T-helper 9 cell (primary cell): ENCODE data around the gene CCDC175.
A peak's percentile ranks its signal among the peaks of the same experiment; 100 is the strongest.

Source experiments
- DNase-seq: peaks from one replicate; pipeline ENCODE4 v3.0.0-alpha.2; 2020

CCDC175 gene

DNA sequence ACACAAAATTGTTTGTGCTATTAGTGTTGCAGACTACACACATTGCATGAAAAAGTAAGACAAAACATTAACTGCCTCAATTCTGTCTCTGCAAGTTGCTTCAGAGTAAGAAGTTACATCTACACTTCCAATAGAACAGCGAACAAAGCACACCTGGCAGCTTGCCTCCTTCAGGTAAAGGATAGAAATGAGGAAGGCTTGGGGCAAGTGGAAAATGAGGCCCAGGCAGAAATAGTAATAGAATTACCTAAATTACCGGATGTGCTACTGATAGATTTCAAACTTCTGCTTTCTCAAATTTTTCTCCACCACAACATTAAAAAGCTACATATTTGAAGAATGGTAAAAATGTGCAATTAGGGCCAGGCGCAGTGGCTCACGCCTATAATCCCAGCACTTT is 37.7 kb downstream of the CCDC175 start:
- DNase-seq: no peak

DNA sequence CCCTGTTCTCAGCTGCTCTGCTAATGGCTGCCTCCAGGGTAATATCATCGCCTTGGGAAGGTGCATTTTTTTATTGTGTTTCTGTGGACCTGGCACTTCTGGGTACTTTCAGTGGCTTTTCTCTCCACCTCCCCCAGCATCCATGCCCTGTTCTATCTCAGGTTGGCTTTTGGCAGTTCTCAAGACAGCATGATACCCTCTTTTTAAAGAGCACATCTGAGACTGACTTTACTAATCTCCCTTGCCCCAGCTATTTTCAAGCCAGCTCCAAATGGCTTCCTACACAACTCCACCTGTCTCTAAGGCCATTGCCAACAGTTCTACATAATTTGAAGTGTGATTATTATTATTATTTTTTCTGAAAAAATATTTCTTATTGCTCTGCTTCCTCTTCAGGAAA is 39.1 kb downstream of the CCDC175 start:
- no peak for DNase-seq

DNA sequence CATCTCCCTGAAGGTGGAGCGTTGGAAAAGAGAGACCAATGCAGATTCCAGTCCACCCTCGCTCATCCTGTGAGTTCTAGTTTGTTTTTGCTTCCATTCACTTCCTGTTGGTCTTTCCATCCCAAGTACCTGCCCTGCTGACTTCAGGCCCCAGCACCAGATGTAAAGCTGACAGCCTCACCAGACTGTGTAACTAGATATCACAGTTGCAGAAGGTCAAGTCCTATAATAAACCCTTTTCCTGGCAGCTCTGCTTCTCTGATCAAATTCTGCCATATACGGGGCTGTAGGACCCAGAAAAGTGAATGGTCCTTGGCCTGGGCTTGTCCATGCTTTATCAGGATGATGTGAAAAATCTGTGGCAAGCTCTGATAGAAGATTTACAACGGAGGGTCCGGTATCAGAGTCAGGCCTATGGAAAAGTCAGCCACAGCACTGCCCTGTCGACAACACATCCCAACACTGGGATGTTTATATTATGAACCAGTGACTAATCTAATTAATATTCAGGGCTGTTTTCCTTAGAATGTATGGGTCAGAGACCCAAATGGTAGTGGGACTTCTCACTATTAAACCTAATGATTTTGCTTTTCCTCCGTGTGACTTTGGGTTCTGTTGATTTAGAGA is 42.1 kb downstream of the CCDC175 start:
- DNase-seq: no peak

DNA sequence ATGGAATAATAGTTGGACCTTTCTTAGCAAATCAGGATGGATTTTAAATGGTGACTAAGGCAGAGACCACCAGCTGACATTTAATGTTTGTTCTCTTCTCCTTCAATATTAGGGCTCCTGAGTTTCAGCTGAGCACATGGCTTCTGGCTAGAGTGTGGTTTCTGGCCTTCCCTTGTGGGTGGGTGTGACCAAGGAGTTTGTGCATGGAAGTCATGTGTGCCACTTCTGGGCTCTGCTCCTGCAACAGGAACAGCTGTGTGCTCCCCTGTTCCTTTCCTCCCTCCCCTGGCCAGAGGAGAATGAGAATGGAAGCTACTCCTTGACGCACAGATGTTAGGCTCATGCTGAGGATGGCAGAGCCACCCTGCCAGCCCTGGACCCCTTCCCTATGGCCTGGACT is 44.2 kb downstream of the CCDC175 start:
- DNase-seq: no peak

DNA sequence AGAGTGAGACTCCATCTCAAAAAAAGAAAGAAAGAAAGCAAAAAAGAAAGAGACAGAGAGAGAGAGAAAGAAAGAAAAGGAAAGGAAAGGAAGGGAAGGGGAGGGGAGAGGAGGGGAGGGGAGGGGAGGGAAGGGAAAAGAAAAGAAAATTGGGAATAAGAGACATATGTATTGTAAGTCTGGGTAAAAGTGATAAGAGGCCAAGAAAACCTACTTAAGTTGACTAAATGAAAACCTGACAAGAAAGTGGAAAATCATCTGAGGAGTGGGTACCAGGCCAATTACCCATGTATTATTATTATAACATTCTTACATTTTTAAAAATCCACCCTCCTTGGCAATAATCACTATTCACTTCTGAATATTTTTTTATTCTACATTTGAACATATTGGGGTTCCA is 46.3 kb downstream of the CCDC175 start:
- no peak for DNase-seq

DNA sequence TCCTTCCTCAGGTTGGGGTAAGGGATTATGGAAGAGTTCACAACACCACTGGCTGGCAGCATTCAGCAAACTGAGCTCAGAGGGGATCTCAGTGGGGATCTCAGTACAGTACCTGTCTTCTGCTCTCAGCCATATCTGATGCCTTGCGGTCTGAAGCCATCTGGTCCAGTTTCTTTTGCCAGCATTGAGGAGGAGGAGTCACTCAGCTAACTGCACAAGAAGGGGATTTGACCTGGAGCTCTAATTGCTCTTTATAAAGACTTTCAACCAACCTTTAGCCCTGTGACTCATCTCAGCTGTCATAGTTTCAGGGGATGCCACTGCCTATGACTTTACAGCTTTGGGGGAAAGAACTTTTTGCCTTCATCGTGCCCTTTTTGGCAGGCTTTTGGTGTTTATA is 47.4 kb downstream of the CCDC175 start:
- DNase-seq: no peak

DNA sequence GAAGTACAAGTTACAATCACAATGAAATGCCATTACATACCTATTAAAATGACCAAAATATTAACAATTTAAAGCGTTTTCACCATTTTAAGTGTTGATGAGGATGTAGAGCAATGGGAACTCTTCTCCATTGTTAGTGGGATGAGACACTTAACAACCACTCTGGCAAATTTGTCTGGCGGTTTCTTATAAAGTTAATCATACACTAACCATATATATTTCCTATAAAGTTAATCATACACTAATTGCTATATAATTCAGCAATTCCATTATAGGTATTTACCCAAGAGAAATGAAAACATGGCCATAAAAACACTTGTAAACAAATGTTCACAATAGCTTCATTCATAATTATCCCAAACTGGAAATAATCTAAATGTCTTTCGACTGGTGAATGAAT is 56.4 kb downstream of the CCDC175 start:
- no peak for DNase-seq

DNA sequence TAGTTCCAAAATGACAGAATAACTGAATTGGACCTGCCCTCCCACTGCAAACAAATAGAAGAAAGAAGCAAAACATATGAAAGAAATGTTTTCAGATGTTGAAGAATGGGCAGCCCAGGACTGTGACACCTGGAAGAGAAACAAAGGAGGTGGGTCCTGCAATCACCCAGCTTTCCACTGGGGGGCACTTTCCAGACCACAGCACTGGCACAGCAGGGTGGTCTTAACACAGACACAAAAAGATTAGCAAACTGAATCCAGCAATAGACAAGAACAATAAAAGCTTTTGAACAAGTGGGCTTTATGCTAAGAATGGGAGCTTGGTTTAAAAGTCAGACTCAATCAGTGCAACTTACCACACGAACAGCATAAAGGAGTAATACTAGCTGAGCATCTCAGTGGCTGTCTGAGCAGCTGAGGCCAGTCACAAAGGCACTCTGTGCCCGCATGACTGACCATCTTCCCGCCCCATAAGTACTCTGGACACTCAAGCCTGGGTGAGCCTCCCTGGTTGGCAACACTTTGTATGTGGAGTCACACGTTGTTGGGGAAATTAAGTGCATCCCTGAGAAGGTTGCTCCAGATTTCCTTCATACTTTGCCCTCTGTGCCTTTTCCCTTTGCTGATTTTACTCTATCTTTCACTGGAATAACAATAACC is 64.6 kb downstream of the CCDC175 start:
- no peak for DNase-seq

DNA sequence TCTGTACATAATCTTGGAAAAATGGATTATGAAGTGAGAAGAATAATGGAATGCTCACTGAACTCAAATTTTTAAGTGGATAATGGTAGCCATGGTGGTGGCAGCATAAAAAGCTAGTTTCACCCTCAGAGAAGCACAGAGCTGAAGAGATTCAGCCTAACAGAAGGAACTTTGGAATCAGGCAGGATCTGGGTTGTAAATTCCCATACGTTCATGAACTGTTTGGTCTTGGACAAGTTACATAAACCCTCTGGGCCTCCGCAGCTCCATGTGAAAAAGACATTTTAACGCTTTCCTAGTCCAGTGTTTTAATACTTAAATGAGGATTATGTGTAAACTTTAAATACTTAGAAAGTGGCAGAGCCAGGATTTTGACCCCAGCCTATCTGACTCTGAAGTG is 65.6 kb downstream of the CCDC175 start:
- no peak for DNase-seq

DNA sequence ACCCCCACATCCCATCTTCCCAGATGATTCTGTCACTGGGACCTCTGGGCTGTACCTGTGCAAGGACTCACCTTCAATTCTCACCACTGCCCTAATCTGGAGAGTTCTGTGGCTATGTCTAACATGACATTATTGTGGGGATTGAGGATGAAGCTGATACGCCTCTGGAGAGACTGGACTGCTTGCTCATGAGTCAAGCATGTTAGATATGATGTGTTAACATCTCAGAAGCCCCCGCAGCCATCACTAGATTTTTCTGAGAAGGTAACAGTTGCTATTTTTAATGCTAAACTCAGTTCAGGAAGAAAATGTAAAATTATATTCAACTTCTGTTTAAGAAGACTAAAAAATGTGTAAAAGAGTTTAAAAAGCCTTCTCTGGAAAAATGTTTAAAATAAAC is 66.6 kb downstream of the CCDC175 start:
- DNase-seq: no peak

DNA sequence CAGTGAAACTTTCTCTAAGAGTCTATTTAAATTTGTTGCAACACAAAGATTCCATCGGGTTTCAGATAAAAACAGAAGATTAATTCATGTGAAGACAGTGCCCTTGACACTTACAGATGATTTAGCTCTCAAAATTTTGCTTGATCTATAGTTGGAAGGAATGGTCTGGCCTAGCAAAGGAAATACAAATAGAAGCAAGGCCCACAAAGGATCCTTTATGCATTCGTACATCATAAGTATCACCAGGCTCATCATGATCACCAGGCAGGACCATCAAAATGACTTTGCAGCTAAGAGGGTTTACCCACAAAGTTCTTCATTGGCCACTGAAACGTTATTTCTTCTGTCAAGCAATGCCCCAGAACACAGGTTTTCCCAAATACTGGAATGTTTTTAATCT is 67.5 kb downstream of the CCDC175 start:
- no peak for DNase-seq

DNA sequence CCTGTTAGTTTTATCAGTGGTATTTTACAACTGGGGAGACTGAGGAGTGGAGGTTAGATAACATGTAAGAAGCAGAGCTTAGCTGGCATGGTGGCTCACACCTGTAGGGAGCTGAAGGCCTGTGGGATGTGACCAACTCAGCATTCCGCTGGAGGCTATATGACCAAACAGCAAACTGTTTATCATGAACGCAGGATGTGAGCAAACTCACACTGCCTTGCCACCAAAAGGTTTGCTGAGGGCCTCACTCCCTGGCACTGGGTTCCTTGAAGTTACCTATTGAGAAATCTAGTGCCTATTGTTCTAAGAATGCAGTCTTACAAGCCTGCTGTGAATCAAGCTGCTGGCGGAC is 68.9 kb downstream of the CCDC175 start:
- no peak for DNase-seq

DNA sequence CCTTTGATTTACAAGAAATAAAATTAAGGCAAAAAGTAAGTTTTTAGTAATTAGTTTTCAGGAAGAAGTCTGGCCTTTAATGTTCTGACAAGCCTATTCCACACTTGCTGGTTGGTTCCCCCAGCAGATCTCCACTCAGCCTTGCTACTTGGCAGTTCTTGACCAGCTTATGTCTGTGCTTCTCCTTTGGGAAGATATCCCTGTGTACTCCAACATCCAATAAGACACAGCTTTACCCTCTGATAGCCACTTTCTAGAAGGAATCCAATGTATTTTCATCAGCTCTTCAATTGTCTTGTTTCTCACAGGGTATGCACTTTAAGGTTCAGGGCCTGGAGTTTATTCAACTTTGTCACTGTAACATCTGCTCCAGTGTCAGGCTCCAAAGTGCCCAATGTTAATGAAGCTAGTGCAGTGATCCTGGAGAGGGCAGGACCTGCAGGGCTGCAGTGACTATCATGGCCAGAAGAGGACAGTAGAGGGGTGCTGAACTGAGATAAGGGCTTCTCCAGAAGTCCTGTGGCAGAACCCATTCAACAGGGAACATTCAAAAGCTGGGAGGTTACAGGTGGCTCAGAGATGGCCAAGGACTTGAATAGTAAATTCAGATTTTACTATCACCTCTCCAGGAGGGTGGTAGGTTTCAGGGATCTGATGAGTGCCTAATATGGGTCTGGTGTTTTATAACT is 69.4 kb downstream of the CCDC175 start:
- DNase-seq: peak; percentile 25

DNA sequence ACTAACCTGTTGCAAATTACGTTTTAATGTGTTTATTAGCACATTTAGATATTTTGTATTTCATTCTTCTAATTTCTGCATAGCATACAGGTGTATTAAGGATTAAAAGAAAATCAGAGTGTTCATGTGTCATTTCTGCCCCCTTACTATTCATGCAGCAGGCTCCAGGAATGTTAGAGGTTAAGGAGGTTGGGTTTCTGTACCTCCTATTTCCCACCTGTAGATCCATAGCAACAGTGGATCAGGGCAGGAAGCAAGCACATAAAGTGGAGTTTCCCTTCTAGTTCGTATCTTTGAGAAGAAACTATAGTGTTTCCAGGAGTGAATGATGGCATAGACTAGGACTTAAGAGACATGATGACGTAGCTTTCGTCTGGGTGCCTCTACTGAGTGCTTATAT is 73.4 kb downstream of the CCDC175 start:
- no peak for DNase-seq

DNA sequence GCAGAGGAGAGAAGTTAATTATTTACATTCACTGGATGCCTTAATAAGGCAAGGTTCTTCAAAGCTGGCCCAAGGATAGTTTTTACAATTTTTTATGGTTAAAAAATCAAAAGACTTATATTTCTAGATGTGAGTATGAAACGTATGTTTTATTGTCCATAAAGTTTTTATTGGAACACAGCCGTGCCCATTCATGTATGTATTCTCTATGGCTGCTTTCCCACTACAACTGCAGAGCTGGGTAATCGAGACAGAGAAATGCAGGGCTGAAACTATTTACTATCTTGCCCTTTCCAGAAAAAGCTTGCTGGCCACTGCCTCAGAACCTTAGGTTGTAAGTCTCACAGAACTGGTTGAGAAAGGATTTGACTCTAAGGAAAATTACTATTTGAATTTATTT is 75.9 kb downstream of the CCDC175 start:
- DNase-seq: no peak

DNA sequence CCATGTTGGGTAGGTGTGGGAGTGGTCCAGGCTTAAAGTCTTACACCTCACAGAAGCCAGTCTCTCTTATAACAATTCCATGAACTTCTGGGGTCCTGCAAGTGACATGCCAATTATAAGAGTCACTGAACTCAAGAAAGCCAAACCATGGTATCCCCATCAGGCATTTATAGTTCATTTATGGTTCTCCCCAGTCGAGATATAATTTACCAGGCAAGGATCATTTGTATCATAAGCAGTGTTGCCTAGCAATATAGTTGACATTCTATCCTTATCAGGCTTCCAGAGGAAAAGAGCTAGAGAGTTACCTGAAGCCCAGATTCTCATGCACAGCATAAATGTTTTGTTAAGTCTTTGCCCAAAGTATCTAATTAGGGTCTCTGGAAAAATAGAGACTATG is 84.2 kb downstream of the CCDC175 start:
- no peak for DNase-seq

DNA sequence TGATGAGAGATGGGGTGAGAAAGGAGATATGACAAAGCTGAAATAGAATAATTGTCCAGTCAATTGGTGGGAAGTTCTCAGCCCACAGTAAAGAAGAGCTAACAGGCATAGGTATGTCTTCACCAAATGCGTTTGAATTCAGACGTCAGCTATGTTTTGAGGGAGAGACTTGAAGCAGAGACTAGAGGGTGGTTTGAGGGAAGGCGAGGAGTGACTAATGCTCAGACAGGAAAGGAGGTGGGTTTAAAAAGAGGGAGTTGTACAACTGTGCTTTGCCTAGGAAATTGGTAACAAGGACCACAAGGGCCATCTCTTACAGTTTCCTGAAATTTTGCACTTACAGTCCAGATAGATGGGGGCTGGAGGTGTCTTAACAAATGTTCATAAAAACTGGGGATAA is 85.9 kb downstream of the CCDC175 start:
- DNase-seq: no peak

DNA sequence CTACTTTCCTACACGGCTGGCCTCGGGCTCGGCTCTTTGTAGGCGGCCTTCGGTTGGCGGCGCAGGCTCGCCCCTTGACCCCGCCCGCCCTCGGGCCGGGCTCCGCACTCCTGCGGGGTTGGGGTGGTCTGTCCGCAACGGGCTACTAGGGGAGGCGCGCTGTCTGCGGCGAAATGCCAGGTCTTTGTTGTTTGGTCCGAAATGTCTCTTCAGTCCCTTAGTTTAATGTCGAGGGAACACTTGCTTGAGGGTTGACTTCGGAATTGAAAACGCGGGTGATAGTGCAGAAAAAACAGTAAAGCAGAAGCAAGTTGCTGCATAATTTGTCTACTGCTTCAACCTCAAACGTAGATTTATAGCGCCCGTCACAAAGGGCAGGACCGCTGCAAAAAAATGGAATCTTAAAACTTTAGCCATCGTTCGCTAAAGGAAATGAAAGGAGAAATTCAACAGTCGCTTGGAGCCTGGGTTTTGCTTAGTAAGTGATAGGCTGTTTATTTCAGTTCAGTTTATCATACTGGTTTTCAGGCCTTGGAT is 91.9 kb downstream of the CCDC175 start:
- DNase-seq: no peak

DNA sequence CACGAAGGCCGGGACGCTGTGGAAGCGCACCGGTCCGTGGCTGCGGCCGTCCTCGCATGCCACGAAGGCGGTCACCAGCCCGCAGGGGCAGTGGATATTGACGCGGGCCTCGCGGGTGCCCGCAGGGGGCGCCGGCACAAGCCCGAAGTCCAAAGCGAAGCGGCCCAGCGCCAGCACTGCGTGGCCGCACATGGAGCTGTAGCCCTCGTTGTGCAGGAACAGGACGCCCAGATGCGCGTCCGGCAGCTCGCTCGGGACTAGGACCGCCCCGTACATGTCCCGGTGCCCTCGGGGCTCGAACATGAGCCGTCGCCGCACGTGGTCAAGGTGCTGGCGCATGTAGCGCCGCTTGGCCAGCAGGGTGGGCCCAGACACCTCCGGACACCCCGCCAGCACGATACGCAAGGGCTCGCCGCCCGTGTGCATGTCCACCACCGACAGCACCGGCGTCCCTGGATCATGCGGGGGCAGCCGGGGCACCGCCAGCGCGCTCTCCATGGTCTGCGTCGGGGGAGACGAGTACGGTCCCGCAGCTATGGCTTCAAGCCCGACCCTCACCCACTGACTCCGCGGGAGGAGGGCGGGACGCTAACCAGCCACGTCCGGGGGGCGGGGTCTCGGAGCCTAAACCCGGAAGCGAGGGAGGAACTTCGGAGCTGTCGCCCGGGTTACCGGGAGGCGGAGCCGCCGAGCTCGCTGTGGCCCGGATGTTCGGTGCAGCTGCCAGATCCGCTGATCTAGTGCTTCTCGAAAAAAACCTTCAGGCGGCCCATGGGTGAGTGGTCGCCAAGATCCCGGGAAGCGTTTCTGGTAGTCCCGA is 92.6 kb downstream of the CCDC175 start, which contains the start of the genes JKAMP and L3HYPDH:
Gene JKAMP, plus strand, starts transcription at position 699 of the 820 bp plus-strand sequence. Its CDS starts 73 bp downstream, at position 772.
Gene L3HYPDH, minus strand, starts transcription at position 590 of the 820 bp plus-strand sequence. Its CDS starts 92 bp downstream, at position 498.
- peak; percentile 98 for DNase-seq

DNA sequence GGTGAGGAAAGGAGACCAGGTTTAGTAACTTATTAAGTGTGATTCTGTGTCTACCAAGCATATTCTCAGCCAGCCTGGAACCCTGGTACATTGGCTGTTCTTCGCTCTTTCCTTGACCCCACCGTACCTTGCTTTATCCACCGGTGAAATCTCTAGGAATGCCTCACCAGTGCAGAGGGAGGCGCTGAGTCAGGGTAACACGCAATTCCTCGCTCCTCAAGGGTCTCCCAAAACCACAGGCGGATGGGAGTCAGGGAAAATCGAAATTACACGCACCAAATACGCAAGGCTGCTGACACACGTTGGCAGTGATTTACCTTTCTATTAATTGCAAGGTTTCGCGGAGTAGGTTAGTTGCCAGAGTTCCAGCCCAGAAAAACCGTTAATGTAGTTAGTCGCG is 93.2 kb downstream of the CCDC175 start:
- no peak for DNase-seq

DNA sequence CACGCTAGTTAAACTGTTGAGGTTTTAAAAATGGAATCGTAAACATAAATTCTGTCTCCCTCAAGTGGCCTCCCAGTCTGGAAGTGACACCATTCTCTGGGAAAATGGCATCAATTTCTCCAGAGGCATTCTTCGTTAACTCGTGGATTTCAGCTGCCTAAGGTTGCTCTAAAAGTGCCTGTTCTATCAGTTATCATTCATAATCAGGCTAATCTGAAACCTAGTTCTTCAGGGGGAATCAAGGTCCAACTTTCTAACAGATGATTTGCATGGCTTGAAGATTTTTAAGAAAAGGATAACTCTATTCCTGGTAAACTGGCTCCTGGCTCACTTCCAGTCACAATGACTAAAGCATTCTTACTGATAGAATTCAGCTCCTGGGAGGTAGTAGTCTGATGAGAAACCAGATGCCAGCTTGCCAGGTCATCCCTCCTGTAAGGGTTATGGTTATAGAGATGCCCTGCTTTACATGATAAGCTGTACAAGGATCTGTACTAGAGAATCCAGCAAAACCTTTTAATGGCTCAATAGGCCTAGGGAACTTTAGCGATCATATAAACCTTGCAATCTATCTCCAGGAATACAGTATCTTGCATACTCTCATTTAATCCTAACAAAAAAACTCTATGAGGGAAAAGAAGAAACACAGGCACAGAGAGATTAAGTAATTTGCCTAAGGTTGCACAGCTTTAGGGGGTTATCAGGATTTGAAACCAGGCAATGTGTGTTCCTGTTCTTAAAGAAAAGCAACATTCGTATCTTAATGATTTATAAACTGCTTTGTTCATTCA is 93.9 kb downstream of the CCDC175 start:
- DNase-seq: no peak

DNA sequence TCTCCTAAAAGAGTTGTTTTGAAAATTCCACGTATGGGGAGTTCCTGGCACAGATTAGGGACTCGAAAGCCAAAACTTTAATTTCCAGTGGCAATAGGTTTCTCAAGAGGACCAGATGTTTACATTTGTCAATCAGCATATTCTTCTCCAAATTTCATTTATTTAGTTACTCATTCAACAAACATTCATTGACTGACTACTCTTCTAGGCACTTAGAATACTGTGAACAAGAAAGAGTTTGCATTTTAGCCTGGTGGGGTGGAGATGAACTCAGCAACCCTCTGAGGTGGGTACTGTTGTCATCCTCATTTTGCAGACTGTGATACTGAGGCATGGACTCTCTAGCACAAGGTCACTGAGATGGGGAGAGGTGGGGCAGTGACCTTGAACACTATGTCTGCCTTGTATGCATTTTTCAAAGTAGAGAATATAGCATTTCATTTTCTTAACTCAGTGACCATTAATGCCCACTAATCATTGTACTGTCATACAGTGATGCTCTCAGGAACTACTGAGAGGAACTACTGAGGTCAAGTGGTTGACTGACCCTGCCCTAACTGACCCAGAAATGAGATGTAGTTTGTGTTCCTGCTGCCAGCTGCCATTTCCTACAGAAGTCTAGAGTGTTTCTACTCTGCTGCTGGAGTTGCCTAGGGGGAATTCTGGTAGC is 94.6 kb downstream of the CCDC175 start:
- no peak for DNase-seq
